GM12878 (cell line): ENCODE measurements around the gene COL27A1. TPM values are rescaled to one million over a fixed set of nuclear protein-coding genes. Genes with fewer than 3 reads are reported as not detected.

Experiments
- ATAC-seq: fragments of 200-7000 bp; cut with Tn5 transposase; 3 replicates; pipeline ENCODE4 v1.9.1; 2020; ENCODE audit warnings: mild to moderate bottlenecking, moderate library complexity
- BruUV-seq: library from RNA; stranded (reverse); fragments of 400-500 nt; replicated peaks from 2 replicates; lab custom pipeline; 2021; lab: Mats Ljungman, UMichigan
- CTCF ChIA-PET: fragments of 300-600 bp; sonication (Branson Sonifier 250); formaldehyde crosslinking; extraction: SDS; loops from one replicate; lab custom pipeline; 2021; ENCODE audit warnings: inconsistent platforms; lab: Yijun Ruan, JAX
- POLR2A ChIA-PET: fragments of 350-600 bp; formaldehyde crosslinking; extraction: SDS; loops from one replicate; lab custom pipeline; 2021; ENCODE audit warnings: inconsistent platforms; lab: Charles Lee
- RAD21 ChIA-PET: fragments of 300-600 bp; sonication (Branson Sonifier 250); formaldehyde crosslinking; loops from one replicate; lab custom pipeline; 2023; ENCODE audit warnings: antibody characterized with exemption; ENCODE audit not compliant: unreplicated experiment; lab: Charles Lee
- SMC1A ChIA-PET: fragments of 300-600 bp; sonication (Branson Sonifier 250); formaldehyde crosslinking; loops from one replicate; lab custom pipeline; 2023; ENCODE audit not compliant: unreplicated experiment, uncharacterized antibody; lab: Charles Lee
- DNase-seq: peaks from one replicate; pipeline ENCODE4 v3.0.0-alpha.2; 2011; ENCODE audit warnings: low read depth, low spot score
- FAIRE-seq: peaks from 3 replicates; lab custom pipeline; 2011; peaks lifted over from hg19 to GRCh38; lab: Jason Lieb, UNC
- H2AFZ ChIP-seq: 2 replicates; pipeline ENCODE4 v1.6.0; 2011; ENCODE audit warnings: low read depth, low read length, control low read depth; ENCODE audit not compliant: control insufficient read depth
- H3K27ac ChIP-seq: 2 replicates; pipeline ENCODE4 v1.5.1; 2011; ENCODE audit warnings: control low read depth; ENCODE audit not compliant: control insufficient read depth, insufficient read depth
- H3K27me3 ChIP-seq, 2 experiments: replicated peaks in 1 of 2; 2 replicates each; pipeline versions ENCODE4 v1.6.0 to v1.6.1; 2011; ENCODE audit warnings: low read length in 1 of 2; ENCODE audit not compliant: control insufficient read depth in 2 of 2, insufficient read depth in 2 of 2
- H3K36me3 ChIP-seq, 2 experiments: 2 replicates each; pipeline ENCODE4 v1.5.1; 2011; ENCODE audit warnings: low read length in 1 of 2; ENCODE audit not compliant: control insufficient read depth in 2 of 2, insufficient read depth in 2 of 2
- H3K4me1 ChIP-seq: 2 replicates; pipeline ENCODE4 v1.6.1; 2011; ENCODE audit warnings: mild to moderate bottlenecking, low read length, moderate library complexity, mixed read lengths; ENCODE audit not compliant: control insufficient read depth, insufficient read depth
- H3K4me2 ChIP-seq: 2 replicates; pipeline ENCODE4 v1.6.0; 2011; ENCODE audit warnings: control low read depth; ENCODE audit not compliant: control insufficient read depth, insufficient read depth
- H3K4me3 ChIP-seq: fragments of 200-600 bp; sonication (generic); 2 replicates; pipeline ENCODE4 v1.5.1; 2016
- H3K79me2 ChIP-seq: 2 replicates; pipeline ENCODE4 v1.6.0; 2011; ENCODE audit warnings: low read length; ENCODE audit not compliant: control insufficient read depth, insufficient read depth
- H3K9ac ChIP-seq: 2 replicates; pipeline ENCODE4 v1.8.0; 2011; ENCODE audit warnings: low read length, control low read depth, mixed read lengths; ENCODE audit not compliant: control insufficient read depth, insufficient read depth
- H3K9me3 ChIP-seq: replicated peaks from 3 replicates; pipeline ENCODE4 v1.5.1; 2011; ENCODE audit warnings: mild to moderate bottlenecking, low read length; ENCODE audit not compliant: control insufficient read depth, insufficient read depth
- H4K20me1 ChIP-seq: 2 replicates; pipeline ENCODE4 v1.6.0; 2011; ENCODE audit not compliant: control insufficient read depth, insufficient read depth
- ESRRA ChIP-seq: IDR thresholded peaks from 2 replicates; pipeline ENCODE4 v1.6.1; 2012; ENCODE audit warnings: mild to moderate bottlenecking, low read length, improper control_type of control experiment
- ETV6 ChIP-seq, 2 experiments: fragments of 450-650 bp in 1 of 2; IDR thresholded peaks in 1 of 2; conservative IDR thresholded peaks in 1 of 2; 2 replicates each; pipeline ENCODE4 v1.6.1; 2014; ENCODE audit warnings: antibody characterized with exemption in 1 of 2, borderline replicate concordance in 1 of 2, low read depth in 1 of 2, mild to moderate bottlenecking in 1 of 2, moderate library complexity in 1 of 2
- HSF1 ChIP-seq: fragments of 150-350 bp; IDR thresholded peaks from 2 replicates; pipeline ENCODE4 v1.6.1; 2014; ENCODE audit warnings: mild to moderate bottlenecking, low read depth, low read length
- POU2F2 ChIP-seq: IDR thresholded peaks from 3 replicates; pipeline ENCODE4 v1.6.1; 2011; ENCODE audit warnings: low read depth, mild to moderate bottlenecking, low read length, borderline replicate concordance
- RBBP5 ChIP-seq: fragments of 200-600 bp; sonication (generic); conservative IDR thresholded peaks from 2 replicates; pipeline ENCODE4 v1.6.1; 2016
- ZBTB40 ChIP-seq: fragments of 450-650 bp; IDR thresholded peaks from 2 replicates; pipeline ENCODE4 v1.6.1; 2016; ENCODE audit warnings: mild to moderate bottlenecking, moderate library complexity, borderline replicate concordance
- WGBS: methylation state at CpG from one replicate; pipeline ENCODE4 v1.1.6; 2016; ENCODE audit warnings: low lambda C conversion rate; ENCODE audit not compliant: insufficient replicate concordance, insufficient coverage; ENCODE audit errors: missing lambda C conversion rate; 5-methylcytosine and 5-hydroxymethylcytosine counted together
- in situ Hi-C: fragments of 300-500 bp; cut with MboI; formaldehyde crosslinking; loops from 9 replicates; pipeline ENCODE4 v1.14.3; 2018; ENCODE audit warnings: mixed read lengths
- intact Hi-C: fragments of 100-400 bp; cut with micrococcal nuclease; formaldehyde crosslinking; loops from one replicate; pipeline ENCODE4 v1.14.2; 2022; ENCODE audit not compliant: unreplicated experiment
- polyA plus RNA-seq, 11 experiments: library from polyadenylated mRNA; depleted of rRNA in 4 of 11; unstranded in 6 of 11; stranded (reverse) in 5 of 11; fragments of >200 nt; fragmentation: Nextera tagmentation in 4 of 11; fragmentation: Illumina TruSeq in 1 of 11; extraction: Ambion mirVana in 4 of 11; extraction: Trizol in 1 of 11; gene quantifications; 1 replicate in 1 of 11; 2 replicates in 10 of 11; pipeline versions ENCODE4 v1.2.1 to v1.2.3, GENCODE V29; 2011 to 2016; ENCODE audit warnings: inconsistent platforms in 2 of 11, missing spikeins in 2 of 11, low read depth in 1 of 11
- total RNA-seq, 4 experiments: library from RNA; depleted of rRNA in 3 of 4; stranded (reverse); fragments of >200 nt in 3 of 4; fragmentation: Illumina TruSeq in 1 of 4; extraction: Trizol in 1 of 4; gene quantifications; 2 replicates each; pipeline versions ENCODE4 v1.2.1 to v1.2.3, GENCODE V29; 2013 to 2021

COL27A1 gene
- total and polyA plus RNA-seq, 10 of the 15 experiments (the other 5 are each of a cell fraction or from before 2014, with no cell fraction given) = 0.10 TPM; not detected in 9

DNA sequence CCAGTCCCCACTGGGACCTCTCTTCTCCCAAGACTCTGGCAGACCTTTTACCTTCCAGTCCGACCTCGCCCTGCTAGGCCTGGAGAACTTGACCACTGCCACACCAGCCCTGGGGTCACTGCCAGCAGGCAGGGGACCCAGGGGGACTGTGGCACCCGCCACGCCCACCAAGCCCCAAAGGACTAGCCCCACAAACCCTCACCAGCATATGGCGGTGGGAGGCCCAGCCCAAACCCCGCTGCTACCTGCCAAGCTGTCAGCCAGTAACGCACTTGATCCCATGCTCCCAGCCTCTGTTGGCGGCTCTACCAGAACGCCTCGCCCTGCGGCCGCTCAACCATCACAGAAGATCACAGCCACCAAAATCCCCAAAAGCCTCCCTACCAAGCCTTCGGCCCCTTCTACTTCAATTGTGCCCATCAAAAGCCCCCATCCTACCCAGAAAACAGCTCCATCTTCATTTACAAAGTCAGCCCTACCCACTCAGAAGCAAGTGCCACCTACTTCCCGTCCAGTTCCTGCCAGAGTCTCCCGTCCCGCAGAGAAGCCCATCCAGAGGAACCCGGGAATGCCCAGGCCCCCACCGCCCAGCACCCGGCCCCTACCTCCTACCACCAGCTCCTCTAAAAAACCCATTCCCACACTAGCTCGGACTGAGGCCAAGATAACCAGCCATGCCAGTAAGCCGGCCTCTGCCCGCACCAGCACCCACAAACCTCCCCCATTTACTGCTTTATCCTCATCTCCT is 13.1 kb downstream of the COL27A1 start:
- H3K27ac ChIP-seq = no peak overlapping the region
- ChIA-PET RAD21 (no interaction called here), CTCF (interaction anchor here (0.6 kb wide), 1 partner anchor 16 kb away, joined by 3 read pairs; no protein-coding TSS in a partner anchor), POLR2A (no interaction called here), SMC1A (no interaction called here)
- ATAC-seq = no peak
- no TSS peak for BruUV-seq
- 19% methylated on average over 22 of the region's 22 CpGs for WGBS
- DNase-seq = no peak
- no peak for FAIRE-seq
- in situ Hi-C loops = no loop called here
- no peaks in the 10 kb centered on the region for H3K36me3 ChIP-seq
- H2AFZ ChIP-seq = no peak overlapping the region
- H3K4me2 ChIP-seq = no peak overlapping the region
- H4K20me1 ChIP-seq = no peaks in the 10 kb centered on the region
- H3K9me3 ChIP-seq = no peaks in the 10 kb centered on the region
- no peak overlapping the region for H3K9ac ChIP-seq
- TF ChIP-seq ZBTB40 (no peak), ETV6 (conservative IDR thresholded peaks at IDR 0.05 in 1 of 2, IDR thresholded peaks at IDR 0.05 in 1 of 2; ENCODE audit: borderline replicate concordance in 1 of 2, low read depth in 1 of 2) (no peak), HSF1 (no peak), POU2F2 (no peak), RBBP5 (no peak), ESRRA (no peak)
- no peaks in the 10 kb centered on the region for H3K79me2 ChIP-seq
- H3K4me1 ChIP-seq = no peaks in the 10 kb centered on the region
- intact Hi-C loops = no loop called here
- no peak overlapping the region for H3K4me3 ChIP-seq
- peaks cover 0 to 4% of the 10 kb centered on the region in 2 experiments; a peak in 3 of 4 replicates for H3K27me3 ChIP-seq
